GM19193 (cell line): ENCODE data around the gene USP37.

Source experiments
- POLR2A ChIP-seq: IDR thresholded peaks from 4 replicates; pipeline ENCODE4 v1.6.1; 2011; ENCODE audit not compliant: insufficient read depth, insufficient read length; ENCODE audit errors: extremely low read depth

The USP37 gene

GRCh38 chr2:218429911-218430692, 138.0 kb downstream of the USP37 start:
- TF ChIP-seq POLR2A = no peak

- TF ChIP-seq POLR2A = no peak
Measured at GRCh38 chr2:218428846-218429558, 139.1 kb downstream of the USP37 start.

GRCh38 chr2:218427741-218428140, 140.4 kb downstream of the USP37 start:
- no peak for TF ChIP-seq POLR2A

GRCh38 chr2:218425531-218425930, 142.6 kb downstream of the USP37 start:
- no peak for TF ChIP-seq POLR2A

- no peak for TF ChIP-seq POLR2A
Measured at GRCh38 chr2:218423584-218423983, 144.6 kb downstream of the USP37 start.

DNA sequence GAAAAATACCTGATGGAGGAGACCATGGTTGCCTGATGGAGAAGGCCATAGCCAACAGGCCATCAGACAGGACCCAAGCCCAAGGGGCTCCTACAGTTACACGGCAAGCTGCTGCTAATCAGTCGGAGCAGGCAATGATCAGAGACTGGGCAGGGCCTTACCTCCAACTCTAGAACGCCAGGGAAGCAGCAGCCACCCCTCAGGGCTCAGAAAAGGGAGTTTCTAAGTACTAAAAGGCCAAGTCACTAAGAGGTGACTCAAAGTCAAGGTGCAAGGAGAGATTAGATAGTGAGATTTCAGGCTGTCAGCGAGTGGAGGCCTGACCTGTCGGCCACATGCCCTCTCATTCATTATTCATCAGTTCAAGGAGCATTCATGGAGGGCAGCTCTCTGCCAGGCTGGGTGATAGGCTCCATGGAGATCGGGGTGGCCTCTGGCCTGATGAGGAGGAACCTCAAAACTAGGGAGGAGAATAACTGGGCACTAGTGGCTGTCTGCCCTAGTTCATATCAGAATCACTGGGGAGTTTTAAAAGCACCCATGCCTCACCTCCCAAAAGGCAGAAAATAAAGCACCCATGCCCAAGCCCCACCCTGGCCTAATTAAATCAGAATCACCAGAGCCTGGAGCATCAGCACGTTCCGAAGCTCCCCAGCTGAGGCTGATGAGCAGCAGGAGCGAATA, 145.6 kb downstream of the USP37 start:
- TF ChIP-seq POLR2A = no peak

- no peak for TF ChIP-seq POLR2A
Measured at GRCh38 chr2:218421027-218421426, 147.1 kb downstream of the USP37 start.

DNA sequence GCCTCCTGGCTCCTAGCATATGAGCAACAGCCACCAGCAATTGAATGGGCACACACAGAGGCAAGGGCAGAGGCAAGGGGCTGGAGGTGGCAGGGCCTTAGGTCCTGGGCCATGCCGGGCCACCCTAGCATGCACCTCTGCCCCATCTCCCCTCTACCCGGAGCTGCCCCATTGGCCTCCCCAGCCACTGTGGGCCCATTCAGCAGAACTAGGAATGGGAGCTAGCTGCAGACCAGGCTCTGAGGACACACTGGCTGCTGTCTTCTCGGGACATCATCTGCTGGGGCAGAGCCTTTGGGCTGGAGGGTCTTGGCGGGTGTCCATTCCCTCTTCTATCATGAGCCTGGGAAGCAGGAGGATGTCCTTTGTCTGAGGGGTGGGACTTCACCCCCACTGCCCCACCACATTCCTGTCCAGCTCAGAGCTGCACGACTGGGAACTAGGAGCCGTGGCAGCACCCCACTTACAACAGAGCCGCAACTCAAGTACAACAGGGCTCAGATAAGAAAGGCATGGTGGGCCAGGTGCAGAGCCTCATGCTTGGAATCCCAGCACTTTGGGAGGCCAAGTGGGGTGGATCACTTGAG, 148.4 kb downstream of the USP37 start:
- no peak for TF ChIP-seq POLR2A

GRCh38 chr2:218418717-218419458, 149.3 kb downstream of the USP37 start, which contains the start of gene VIL1:
TSS of gene VIL1 (plus strand) at chr2:218419123. CDS start at chr2:218423779, 4,656 bp downstream.
- no peak for TF ChIP-seq POLR2A

DNA sequence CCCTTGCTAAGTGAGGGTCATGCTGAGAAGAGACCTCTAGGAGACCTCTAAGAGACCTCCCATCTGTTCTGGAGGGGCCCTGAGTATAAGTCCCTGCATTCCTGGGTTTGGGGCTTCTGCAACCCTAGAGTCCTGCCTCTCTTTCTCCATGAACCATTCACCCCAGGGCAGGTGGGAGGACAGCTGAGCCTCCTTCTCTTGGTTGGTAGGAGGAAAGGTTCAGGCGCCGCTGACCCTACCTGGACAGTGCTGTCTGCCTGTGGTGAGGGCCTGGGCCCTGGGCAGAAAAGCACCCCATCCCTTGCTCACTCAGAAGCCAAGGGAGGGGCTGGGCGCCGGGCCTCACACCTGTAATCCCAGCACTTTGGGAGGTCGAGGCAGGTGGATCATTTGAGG, 149.8 kb downstream of the USP37 start:
- TF ChIP-seq POLR2A = no peak

- no peak for TF ChIP-seq POLR2A
Measured at GRCh38 chr2:218407717-218408116, 160.4 kb downstream of the USP37 start.

DNA sequence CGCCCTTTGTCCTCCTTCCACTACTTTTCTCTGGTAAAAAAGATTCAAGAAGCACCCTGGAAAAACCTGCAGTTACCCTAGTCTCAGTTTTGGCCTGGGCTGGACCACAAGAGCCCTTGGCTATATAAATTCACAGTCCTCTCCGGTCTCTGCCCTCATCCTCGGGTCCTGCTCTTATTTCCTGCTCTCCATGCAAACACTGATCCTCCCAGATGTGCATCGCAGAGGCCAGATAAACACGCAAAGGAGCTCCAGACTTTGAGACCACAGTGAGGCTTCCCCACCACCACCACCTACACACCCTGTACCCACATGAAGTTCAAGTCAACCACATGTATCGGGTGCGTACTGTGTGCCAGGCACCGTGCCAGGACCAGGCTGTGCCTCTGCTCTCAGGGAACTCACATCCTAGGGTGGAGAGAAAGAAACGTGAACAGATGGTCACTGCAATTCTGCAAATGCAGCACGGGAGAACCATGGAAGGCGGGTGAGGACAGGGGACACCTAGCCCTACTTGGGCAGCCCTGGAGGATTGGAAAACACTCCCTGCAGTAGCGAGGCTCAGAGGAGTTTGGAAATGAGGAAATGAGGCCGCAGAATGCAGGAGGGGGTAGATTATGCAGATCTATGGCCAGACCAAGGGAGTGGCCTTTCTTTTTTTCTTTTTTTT, 161.1 kb downstream of the USP37 start:
- TF ChIP-seq POLR2A = no peak

GRCh38 chr2:218406209-218406948, 161.8 kb downstream of the USP37 start:
- TF ChIP-seq POLR2A = peak; percentile 40
